ENCODE measurements around the gene PRDM16. TPM values are rescaled to one million over a fixed set of nuclear protein-coding genes. Genes with fewer than 3 reads are reported as not detected.

Gene PRDM16
- total RNA-seq, 2 donors from 2014 or later: not detected

DNA sequence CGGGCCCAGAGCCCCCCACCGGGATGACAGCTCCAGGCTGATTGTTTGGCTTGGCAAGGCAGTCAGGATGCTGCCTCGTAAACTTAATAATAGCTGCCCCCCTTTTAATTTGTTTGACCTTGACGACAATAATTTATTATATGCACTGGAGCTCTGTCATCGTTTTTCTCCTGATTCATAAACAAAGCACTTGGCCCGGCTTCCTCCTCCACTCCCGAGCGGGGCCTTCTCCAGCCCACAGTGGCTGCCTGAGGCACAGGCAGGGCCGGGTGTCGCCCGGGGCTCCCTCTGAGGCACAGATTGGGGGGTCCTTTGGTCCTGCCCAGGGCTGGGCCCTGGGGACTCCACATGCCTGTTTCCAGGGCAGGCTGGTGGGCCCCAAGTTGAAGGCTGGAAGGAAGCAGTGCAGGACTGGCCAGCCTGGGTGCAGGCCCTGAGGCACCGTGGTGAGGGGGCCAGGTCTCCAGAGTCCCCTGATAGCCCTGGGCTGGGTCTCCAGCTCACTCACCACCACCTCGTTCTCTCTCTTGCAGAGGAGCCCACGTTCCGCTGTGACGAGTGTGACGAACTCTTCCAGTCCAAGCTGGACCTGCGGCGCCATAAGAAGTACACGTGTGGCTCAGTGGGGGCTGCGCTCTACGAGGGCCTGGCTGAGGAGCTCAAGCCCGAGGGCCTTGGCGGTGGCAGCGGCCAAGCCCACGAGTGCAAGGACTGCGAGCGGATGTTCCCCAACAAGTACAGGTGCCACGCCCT, 333.4 kb downstream of the PRDM16 start:
- no peaks in the 10 kb centered on the region for H3K4me1 Mint-ChIP-seq
- no peak overlapping the region for H3K27ac Mint-ChIP-seq
- ATAC-seq (replicated peaks): no peak
- no peaks in the 10 kb centered on the region for H3K36me3 Mint-ChIP-seq (ENCODE audit: low read depth)
- peaks cover 7% of the 10 kb centered on the region for H3K27me3 Mint-ChIP-seq
- no peaks in the 10 kb centered on the region for H3K9me3 Mint-ChIP-seq
- no peak overlapping the region for H3K4me3 Mint-ChIP-seq

GRCh38 chr1:3403011-3403345, 334.0 kb downstream of the PRDM16 start:
- H3K9me3 Mint-ChIP-seq: no peaks in the 10 kb centered on the region
- no peak for ATAC-seq (replicated peaks)

DNA sequence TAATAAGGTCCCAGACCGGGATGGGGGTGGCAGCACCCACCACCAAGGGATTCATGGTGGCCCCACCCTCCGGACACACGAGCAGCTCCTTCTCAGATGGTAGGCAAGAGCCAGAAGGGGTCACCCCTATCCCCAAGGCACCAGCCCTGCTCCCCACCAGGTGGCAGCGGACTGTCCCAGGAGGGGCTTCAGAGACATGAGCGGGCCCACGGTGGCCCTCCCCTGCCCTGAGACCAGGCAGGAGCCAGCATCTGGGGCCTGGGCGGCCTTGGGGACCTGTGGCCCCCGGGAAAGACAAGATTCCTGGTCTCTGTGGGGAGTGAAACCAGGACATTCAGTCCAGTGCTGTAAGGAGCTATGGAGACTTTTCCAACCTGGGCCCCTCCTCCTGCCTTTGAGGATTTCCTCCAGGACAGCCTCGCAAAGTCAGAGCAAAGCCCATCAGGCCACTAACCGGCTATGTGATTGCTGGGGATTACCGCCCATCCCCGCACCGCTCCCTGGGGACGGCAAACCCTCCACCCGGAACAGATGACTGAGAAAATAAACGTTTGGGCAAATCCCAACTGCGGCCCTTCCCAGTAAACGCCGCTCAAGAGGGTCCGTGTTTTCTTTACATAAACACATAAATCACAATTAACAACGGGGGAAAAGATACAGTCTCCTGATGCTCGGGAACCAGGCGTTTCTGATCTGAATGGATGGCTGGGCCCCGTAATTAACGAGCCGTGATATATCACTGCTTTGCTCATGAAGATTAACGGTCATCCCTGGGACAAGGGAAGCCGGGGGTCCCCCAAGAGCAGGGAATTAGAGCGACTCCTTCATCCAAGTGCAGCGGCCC, 334.6 kb downstream of the PRDM16 start:
- peaks cover 3% of the 10 kb centered on the region for H3K27me3 Mint-ChIP-seq
- ATAC-seq (replicated peaks): no peak
- no peaks in the 10 kb centered on the region for H3K36me3 Mint-ChIP-seq (ENCODE audit: low read depth)
- H3K27ac Mint-ChIP-seq: no peak overlapping the region
- H3K4me1 Mint-ChIP-seq: no peaks in the 10 kb centered on the region
- H3K9me3 Mint-ChIP-seq: no peaks in the 10 kb centered on the region
- H3K4me3 Mint-ChIP-seq: no peak overlapping the region

More at GRCh38 chr1:3403011-3403345, 334.0 kb downstream of the PRDM16 start:
- H3K4me3 Mint-ChIP-seq: no peak overlapping the region
- no peaks in the 10 kb centered on the region for H3K4me1 Mint-ChIP-seq
- H3K27ac Mint-ChIP-seq: no peak overlapping the region
- no peaks in the 10 kb centered on the region for H3K36me3 Mint-ChIP-seq (ENCODE audit: low read depth)
- peaks cover 3% of the 10 kb centered on the region for H3K27me3 Mint-ChIP-seq

DNA sequence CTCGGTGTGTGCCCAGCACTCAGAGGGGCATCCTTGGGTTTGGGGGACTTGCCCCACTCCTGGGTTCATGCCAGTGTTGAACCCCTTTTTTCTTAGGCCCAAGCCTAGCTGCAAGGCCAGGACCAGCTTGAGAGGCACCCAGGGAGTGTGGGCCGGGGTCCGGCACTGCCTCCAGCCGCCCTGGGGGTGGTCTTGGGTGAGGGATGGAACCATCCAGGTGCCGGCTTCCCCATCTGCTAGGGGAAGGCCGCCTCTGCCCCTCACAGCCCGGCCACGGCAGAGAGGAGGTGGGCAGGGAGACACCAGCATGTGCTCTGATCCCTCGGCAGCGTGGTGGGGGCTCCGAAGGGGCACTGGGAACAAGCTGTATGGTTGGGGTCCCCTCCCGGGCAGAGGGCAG, 335.3 kb downstream of the PRDM16 start:
- no peaks in the 10 kb centered on the region for H3K4me1 Mint-ChIP-seq
- H3K36me3 Mint-ChIP-seq (ENCODE audit: low read depth): no peaks in the 10 kb centered on the region
- H3K4me3 Mint-ChIP-seq: no peak overlapping the region
- H3K27me3 Mint-ChIP-seq: peaks cover 3% of the 10 kb centered on the region
- ATAC-seq (replicated peaks): no peak
- H3K9me3 Mint-ChIP-seq: no peaks in the 10 kb centered on the region
- H3K27ac Mint-ChIP-seq: no peak overlapping the region

DNA sequence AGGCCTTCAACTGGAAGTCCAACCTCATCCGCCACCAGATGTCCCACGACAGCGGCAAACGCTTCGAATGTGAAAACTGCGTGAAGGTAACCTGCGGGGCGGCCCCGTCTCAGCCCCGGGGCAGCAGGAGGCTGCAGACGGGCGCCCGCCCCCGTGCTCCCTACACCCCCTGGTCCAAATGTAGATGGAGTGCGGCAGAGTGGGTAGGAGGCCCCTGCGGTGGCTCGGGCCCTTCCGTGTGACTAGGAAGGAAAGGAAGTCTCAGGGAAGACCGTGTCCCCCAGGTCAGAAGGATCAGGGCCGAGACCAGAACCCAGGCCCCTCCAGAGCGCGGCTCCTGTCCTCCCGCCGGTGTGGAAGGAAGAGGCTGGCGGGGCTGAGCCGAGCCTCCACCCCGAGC, 335.8 kb downstream of the PRDM16 start:
- no peaks in the 10 kb centered on the region for H3K9me3 Mint-ChIP-seq
- no peak overlapping the region for H3K4me3 Mint-ChIP-seq
- H3K27ac Mint-ChIP-seq: no peak overlapping the region
- no peaks in the 10 kb centered on the region for H3K36me3 Mint-ChIP-seq (ENCODE audit: low read depth)
- no peak for ATAC-seq (replicated peaks)
- no peaks in the 10 kb centered on the region for H3K4me1 Mint-ChIP-seq
- peaks cover 3% of the 10 kb centered on the region for H3K27me3 Mint-ChIP-seq

- Mint-ChIP-seq H3K9me3 (no peaks in the 10 kb centered on the region), H3K4me1 (no peaks in the 10 kb centered on the region), H3K27ac (no peak overlapping the region), H3K36me3 (ENCODE audit: low read depth) (no peaks in the 10 kb centered on the region), H3K27me3 (peaks cover 3% of the 10 kb centered on the region), H3K4me3 (no peak overlapping the region)
- ATAC-seq (replicated peaks): no peak
Measured at GRCh38 chr1:3405491-3405890, 336.5 kb downstream of the PRDM16 start.

DNA sequence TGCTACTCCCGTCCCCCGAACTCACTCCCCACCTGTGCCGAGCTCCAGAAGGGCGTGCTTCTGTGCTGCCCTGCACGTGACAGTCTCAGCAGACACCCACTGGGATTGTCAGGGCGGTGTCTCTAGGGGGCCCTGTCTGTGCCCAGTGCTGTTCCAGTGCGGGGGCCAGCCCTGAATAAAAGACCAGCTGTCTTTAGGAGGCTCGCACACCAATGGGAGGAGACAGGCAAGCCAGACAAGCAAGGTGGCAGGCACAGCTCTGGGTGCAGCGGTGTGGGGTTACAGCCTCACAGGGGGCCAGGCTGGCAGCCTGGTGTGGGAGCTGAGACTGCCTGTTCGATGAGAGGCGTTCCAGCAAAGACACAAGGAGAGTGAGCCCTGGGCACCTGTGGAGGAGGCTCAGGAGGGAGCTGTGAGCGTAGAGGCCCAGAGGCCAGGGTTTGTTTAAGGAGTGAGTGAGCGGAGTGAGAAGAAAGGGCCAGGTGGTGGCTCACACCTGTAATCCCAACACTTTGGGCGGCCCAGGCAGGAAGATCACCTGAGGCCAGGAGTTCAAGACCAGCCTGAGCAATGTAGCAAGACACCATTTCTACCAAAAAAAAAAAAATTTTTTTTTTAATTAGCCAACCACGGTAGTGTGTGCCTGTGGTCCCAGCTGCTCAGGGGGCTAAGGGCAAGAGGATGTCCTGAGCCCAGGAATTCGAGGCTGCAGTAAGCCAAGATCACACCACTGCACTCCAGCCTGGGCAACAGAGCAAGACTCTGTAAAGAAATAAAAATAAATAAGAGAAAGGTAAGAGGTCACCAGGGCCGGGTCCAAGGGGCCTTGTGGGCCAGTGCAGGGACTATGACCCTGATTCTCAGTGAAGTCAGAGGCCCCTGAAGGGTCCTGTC, 337.2 kb downstream of the PRDM16 start:
- Mint-ChIP-seq H3K27ac (no peak overlapping the region), H3K36me3 (ENCODE audit: low read depth) (no peaks in the 10 kb centered on the region), H3K9me3 (no peaks in the 10 kb centered on the region), H3K4me1 (no peaks in the 10 kb centered on the region), H3K4me3 (no peak overlapping the region), H3K27me3 (peaks cover 3% of the 10 kb centered on the region)
- no peak for ATAC-seq (replicated peaks)

GRCh38 chr1:3407021-3407420, 338.0 kb downstream of the PRDM16 start:
- ATAC-seq (replicated peaks): no peak
- peaks cover 3% of the 10 kb centered on the region for H3K27me3 Mint-ChIP-seq
- no peaks in the 10 kb centered on the region for H3K9me3 Mint-ChIP-seq

GRCh38 chr1:3408751-3409266, 339.8 kb downstream of the PRDM16 start:
- Mint-ChIP-seq H3K4me1 (no peaks in the 10 kb centered on the region), H3K4me3 (no peak overlapping the region), H3K27ac (no peak overlapping the region), H3K9me3 (no peaks in the 10 kb centered on the region), H3K36me3 (ENCODE audit: low read depth) (no peaks in the 10 kb centered on the region), H3K27me3 (peaks cover 3% of the 10 kb centered on the region)
- no peak for ATAC-seq (replicated peaks)

More at GRCh38 chr1:3407021-3407420, 338.0 kb downstream of the PRDM16 start:
- H3K4me1 Mint-ChIP-seq: no peaks in the 10 kb centered on the region
- H3K36me3 Mint-ChIP-seq (ENCODE audit: low read depth): no peaks in the 10 kb centered on the region
- no peak overlapping the region for H3K4me3 Mint-ChIP-seq
- H3K27ac Mint-ChIP-seq: no peak overlapping the region

DNA sequence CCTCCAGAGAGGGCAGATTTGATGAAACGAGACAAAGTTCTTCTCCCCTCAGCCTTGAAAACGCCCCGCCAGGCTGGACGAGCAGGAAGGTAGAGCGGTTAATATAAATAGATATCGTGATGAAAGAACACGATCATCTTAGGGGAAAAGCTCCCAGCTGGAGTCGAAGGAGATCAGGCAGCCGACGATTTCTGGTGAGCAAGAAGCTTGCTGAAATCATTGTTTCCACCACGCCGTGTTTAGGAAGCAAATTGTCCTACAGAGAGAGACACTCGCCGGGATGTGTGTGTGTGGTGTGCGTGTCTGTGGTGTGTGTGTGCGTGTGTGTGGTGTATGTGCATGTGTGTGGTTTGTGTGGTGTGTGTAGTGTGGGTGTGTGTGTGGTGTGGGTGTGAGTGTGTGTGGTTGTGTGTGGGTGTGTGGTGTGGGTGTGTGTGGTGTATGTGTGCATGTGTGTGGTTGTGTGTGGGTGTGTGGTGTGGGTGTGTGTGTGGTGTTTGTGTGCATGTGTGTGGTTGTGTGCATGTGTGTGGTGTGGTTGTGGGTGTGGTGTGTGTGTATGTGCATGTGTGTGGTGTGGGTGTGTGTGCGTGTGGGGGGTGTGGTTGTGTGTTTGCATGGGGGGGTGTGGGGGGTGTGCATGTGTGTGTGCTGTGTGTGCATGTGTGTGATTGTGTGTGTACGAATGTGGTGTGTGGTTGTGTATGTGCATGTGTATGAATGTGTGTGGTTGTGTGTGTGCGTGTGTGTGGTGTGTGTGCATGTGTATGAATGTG, 340.6 kb downstream of the PRDM16 start:
- H3K9me3 Mint-ChIP-seq: no peaks in the 10 kb centered on the region
- no peaks in the 10 kb centered on the region for H3K36me3 Mint-ChIP-seq (ENCODE audit: low read depth)
- H3K4me3 Mint-ChIP-seq: no peak overlapping the region
- no peak for ATAC-seq (replicated peaks)
- no peaks in the 10 kb centered on the region for H3K4me1 Mint-ChIP-seq
- peaks cover 3% of the 10 kb centered on the region for H3K27me3 Mint-ChIP-seq
- H3K27ac Mint-ChIP-seq: no peak overlapping the region

DNA sequence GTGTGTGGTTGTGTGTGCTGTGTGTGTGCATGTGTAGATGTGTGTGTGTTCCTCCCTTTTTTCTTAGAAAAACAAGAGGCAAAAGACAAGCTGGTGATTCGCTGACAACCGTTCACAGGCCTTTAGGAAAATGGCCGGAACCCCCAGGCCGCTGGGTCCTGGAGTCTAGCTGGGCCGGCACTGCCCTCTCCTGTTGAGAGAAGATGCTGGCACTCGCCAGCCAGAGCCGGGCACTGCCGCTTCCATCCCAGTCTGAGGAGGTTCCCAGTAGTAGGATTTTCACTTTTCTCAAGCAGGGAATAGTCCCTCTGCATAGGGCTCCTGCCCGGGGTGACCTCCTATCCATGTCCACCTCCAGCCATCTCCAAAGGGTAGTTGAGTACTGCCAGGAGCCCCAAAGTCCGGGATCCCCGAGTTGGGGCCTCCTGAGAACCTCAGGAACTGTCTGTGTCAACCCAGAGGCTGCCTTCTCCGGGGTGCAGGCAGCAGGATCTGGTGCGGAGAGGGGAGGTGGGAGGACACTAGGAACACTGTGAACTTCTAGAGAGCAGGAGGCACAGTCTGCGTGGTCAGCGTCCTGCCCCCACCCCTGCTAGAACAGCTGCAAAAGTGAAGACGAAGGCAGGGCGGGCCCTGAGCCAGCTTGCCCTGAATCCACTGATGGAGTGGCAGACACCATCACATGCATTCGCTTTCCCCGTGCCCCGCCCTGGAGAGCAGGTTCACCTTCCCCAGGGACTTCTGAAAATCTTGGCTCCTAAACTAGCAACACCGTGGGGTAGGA, 341.3 kb downstream of the PRDM16 start:
- no peak overlapping the region for H3K27ac Mint-ChIP-seq
- H3K4me3 Mint-ChIP-seq: no peak overlapping the region
- no peaks in the 10 kb centered on the region for H3K36me3 Mint-ChIP-seq (ENCODE audit: low read depth)
- no peak for ATAC-seq (replicated peaks)
- peaks cover 3% of the 10 kb centered on the region for H3K27me3 Mint-ChIP-seq
- H3K4me1 Mint-ChIP-seq: no peaks in the 10 kb centered on the region
- H3K9me3 Mint-ChIP-seq: no peaks in the 10 kb centered on the region

- no peak for ATAC-seq (replicated peaks)
- peaks cover 3% of the 10 kb centered on the region for H3K27me3 Mint-ChIP-seq
- H3K9me3 Mint-ChIP-seq: no peaks in the 10 kb centered on the region
- no peak overlapping the region for H3K4me3 Mint-ChIP-seq
- H3K36me3 Mint-ChIP-seq (ENCODE audit: low read depth): no peaks in the 10 kb centered on the region
- H3K27ac Mint-ChIP-seq: no peak overlapping the region
- H3K4me1 Mint-ChIP-seq: no peaks in the 10 kb centered on the region
Measured at GRCh38 chr1:3411806-3412205, 342.8 kb downstream of the PRDM16 start.

GRCh38 chr1:3412376-3412775, 343.4 kb downstream of the PRDM16 start:
- H3K27ac Mint-ChIP-seq: no peak overlapping the region
- H3K36me3 Mint-ChIP-seq (ENCODE audit: low read depth): no peaks in the 10 kb centered on the region
- H3K4me1 Mint-ChIP-seq: no peaks in the 10 kb centered on the region
- no peaks in the 10 kb centered on the region for H3K9me3 Mint-ChIP-seq
- peaks cover 3% of the 10 kb centered on the region for H3K27me3 Mint-ChIP-seq
- no peak overlapping the region for H3K4me3 Mint-ChIP-seq
- ATAC-seq (replicated peaks): no peak

Data from activated T-helper 17 cell treated with anti-CD3 and anti-CD28 coated beads, Interleukin-2, amount 50 U/mL, for 72 hours (primary cell).